Endothelial cell of umbilical vein (primary cell): Measurements from ENCODE around the gene GRIA1.
"Not testable (repeated sequence)": the region's sequence is repeated elsewhere in the genome, so short reads cannot be mapped to it uniquely, and the experiment has no call there.

Experiments
- CTCF ChIP-seq, 2 donors: IDR thresholded peaks; 1 replicate in 1 of 2; 2 replicates in 1 of 2; pipeline ENCODE4 v1.5.1; 2011; ENCODE audit warnings: low read length in 2 of 2, mild to moderate bottlenecking in 2 of 2, moderate library complexity in 2 of 2, control low read depth in 1 of 2, inconsistent platforms in 1 of 2, low read depth in 1 of 2; ENCODE audit not compliant: insufficient read depth in 1 of 2; ENCODE audit errors: extremely low read depth in 1 of 2
- EZH2 ChIP-seq: IDR thresholded peaks from 2 replicates; pipeline ENCODE4 v1.6.1; 2012; ENCODE audit warnings: borderline replicate concordance, low read depth, mild to moderate bottlenecking, moderate library complexity, low read length, inconsistent platforms; ENCODE audit not compliant: severe bottlenecking
- FOS ChIP-seq: IDR thresholded peaks from 2 replicates; pipeline ENCODE4 v1.6.1; 2011; ENCODE audit warnings: mild to moderate bottlenecking, low read length, moderate library complexity, borderline replicate concordance; ENCODE audit not compliant: insufficient read depth
- GATA2 ChIP-seq: IDR thresholded peaks from 2 replicates; pipeline ENCODE4 v1.7.0; 2011; ENCODE audit warnings: low read depth, mild to moderate bottlenecking, moderate library complexity, mixed read lengths, low read length; ENCODE audit not compliant: insufficient read length, insufficient read depth
- JUN ChIP-seq: IDR thresholded peaks from 2 replicates; pipeline ENCODE4 v1.6.1; 2011; ENCODE audit warnings: borderline replicate concordance, low read depth; ENCODE audit not compliant: insufficient read length, insufficient read depth
- MAX ChIP-seq: IDR thresholded peaks from 2 replicates; pipeline ENCODE4 v1.6.1; 2011; ENCODE audit not compliant: insufficient read depth, insufficient read length
- MYC ChIP-seq: IDR thresholded peaks from one replicate; pipeline ENCODE4 v1.6.1; 2011; ENCODE audit warnings: mild to moderate bottlenecking, low read depth, low read length
- POLR2A ChIP-seq: IDR thresholded peaks from 2 replicates; pipeline ENCODE4 v1.6.1; 2012; ENCODE audit warnings: low read depth, mild to moderate bottlenecking, control low read depth, low read length
- POLR2AphosphoS5 ChIP-seq: IDR thresholded peaks from 2 replicates; pipeline ENCODE4 v1.6.1; 2012; ENCODE audit warnings: low read depth, mild to moderate bottlenecking, control low read depth, low read length, moderate library complexity; ENCODE audit not compliant: insufficient read depth

GRCh38 chr5:153723022-153723610 is 232.6 kb downstream of the GRIA1 start:
- not testable (repeated sequence) for TF ChIP-seq CTCF (IDR thresholded peaks at IDR 0.05; ENCODE audit: extremely low read depth in 1 of 2, insufficient read depth in 1 of 2, low read depth in 1 of 2, low read length in 2 of 2); POLR2A; POLR2AphosphoS5; EZH2; GATA2; JUN; FOS; MAX; MYC
